SK-N-SH (cell line): ENCODE results near the gene DDX24. TPM values are rescaled to one million over a fixed set of nuclear protein-coding genes. Genes with fewer than 3 reads are reported as not detected.

Source experiments
- CTCF ChIA-PET: fragments of 300-600, 350-600 bp; formaldehyde crosslinking; extraction: SDS; loops from one replicate; lab custom pipeline; 2021; lab: Yijun Ruan, JAX
- POLR2A ChIA-PET: fragments of 350-600 bp; sonication (Branson Sonifier 250); formaldehyde crosslinking; extraction: SDS; loops from one replicate; lab custom pipeline; 2020; ENCODE audit warnings: antibody characterized with exemption, inconsistent platforms; lab: Yijun Ruan, JAX
- DNase-seq: peaks from one replicate; pipeline ENCODE4 v3.0.0; 2012
- H2AFZ ChIP-seq: fragments of 200-600 bp; sonication (generic); 2 replicates; pipeline ENCODE4 v1.8.1; 2016; ENCODE audit warnings: antibody characterized with exemption, mild to moderate bottlenecking, low read depth
- H3F3A ChIP-seq: fragments of 200-600 bp; sonication (generic); replicated peaks from 2 replicates; pipeline ENCODE3; 2016; ENCODE audit warnings: antibody characterized with exemption, mild to moderate bottlenecking; ENCODE audit not compliant: insufficient read depth
- H3K27ac ChIP-seq, 2 experiments: fragments of 200-500 bp in 1 of 2; fragments of 200-600 bp in 1 of 2; sonication (Bioruptor generic) in 1 of 2; sonication (generic), shearing (Covaris generic) in 1 of 2; 2 replicates each; pipeline versions ENCODE4 v1.5.1 to v1.6.1; 2014 to 2016; ENCODE audit warnings: low read depth in 2 of 2, inconsistent platforms in 1 of 2, low read length in 1 of 2, mild to moderate bottlenecking in 1 of 2, mixed read lengths in 1 of 2
- H3K27me3 ChIP-seq: fragments of 200-600 bp; sonication (generic), shearing (Covaris generic); 2 replicates; pipeline ENCODE4 v1.6.1; 2016; ENCODE audit warnings: mixed run types; ENCODE audit not compliant: insufficient read depth
- H3K36me3 ChIP-seq, 2 experiments: fragments of 200-500 bp in 1 of 2; fragments of 200-600 bp in 1 of 2; sonication (Bioruptor generic) in 1 of 2; sonication (generic) in 1 of 2; replicated peaks in 1 of 2; 2 replicates each; pipeline versions ENCODE3 to v1.5.1; 2014 to 2016; ENCODE audit warnings: low read length in 1 of 2, mild to moderate bottlenecking in 1 of 2; ENCODE audit not compliant: insufficient read depth in 2 of 2, control insufficient read depth in 1 of 2
- H3K4me1 ChIP-seq, 2 experiments: fragments of 200-500 bp in 1 of 2; fragments of 200-600 bp in 1 of 2; sonication (Bioruptor generic) in 1 of 2; sonication (generic), shearing (Covaris generic) in 1 of 2; 2 replicates each; pipeline versions ENCODE4 v1.5.1 to v1.6.1; 2014 to 2016; ENCODE audit warnings: low read depth in 1 of 2, low read length in 1 of 2, mixed run types in 1 of 2; ENCODE audit not compliant: insufficient read depth in 2 of 2, control insufficient read depth in 1 of 2
- H3K4me2 ChIP-seq: fragments of 200-600 bp; sonication (generic), shearing (Covaris generic); 2 replicates; pipeline ENCODE4 v1.6.1; 2017; ENCODE audit warnings: mixed run types
- H3K4me3 ChIP-seq, 2 experiments: fragments of 200-500 bp in 1 of 2; fragments of 200-600 bp in 1 of 2; sonication (Bioruptor generic) in 1 of 2; sonication (generic), shearing (Covaris generic) in 1 of 2; 2 replicates each; pipeline versions ENCODE4 v1.5.1 to v1.8.1; 2014 to 2016; ENCODE audit warnings: low read depth in 2 of 2, inconsistent platforms in 1 of 2, low read length in 1 of 2, mild to moderate bottlenecking in 1 of 2, mixed read lengths in 1 of 2, moderate library complexity in 1 of 2
- H3K79me2 ChIP-seq: fragments of 200-600 bp; sonication (generic); 2 replicates; pipeline ENCODE4 v1.8.1; 2017; ENCODE audit warnings: mild to moderate bottlenecking; ENCODE audit not compliant: insufficient read depth
- H3K9ac ChIP-seq: fragments of 200-600 bp; sonication (generic); 2 replicates; pipeline ENCODE4 v1.6.1; 2017; ENCODE audit warnings: mixed run types
- H3K9me2 ChIP-seq: fragments of 200-600 bp; sonication (generic); 2 replicates; pipeline ENCODE4 v1.6.1; 2017; ENCODE audit warnings: mixed run types
- H3K9me3 ChIP-seq: fragments of 200-600 bp; sonication (generic); 2 replicates; pipeline ENCODE4 v1.6.1; 2017; ENCODE audit warnings: mixed run types, mild to moderate bottlenecking, moderate library complexity
- H4K20me1 ChIP-seq: fragments of 200-600 bp; sonication (generic); 2 replicates; pipeline ENCODE4 v1.6.1; 2017; ENCODE audit warnings: mild to moderate bottlenecking, mixed run types; ENCODE audit not compliant: insufficient read depth
- CHD2 ChIP-seq: fragments of 150-350 bp; IDR thresholded peaks from 2 replicates; pipeline ENCODE4 v1.6.1; 2018; ENCODE audit warnings: low read length; ENCODE audit not compliant: partially characterized antibody
- ELF1 ChIP-seq: IDR thresholded peaks from 2 replicates; pipeline ENCODE4 v1.4.0; 2012
- EP300 ChIP-seq, 2 experiments: IDR thresholded peaks; 2 replicates each; pipeline versions ENCODE4 v1.4.0 to v1.6.1; 2012; ENCODE audit warnings: borderline replicate concordance in 1 of 2, low read depth in 1 of 2, low read length in 1 of 2
- EZH2phosphoT487 ChIP-seq: fragments of 200-600 bp; sonication (generic); IDR thresholded peaks from 2 replicates; pipeline ENCODE4 v1.6.1; 2017; ENCODE audit warnings: low read depth, mixed run types, mild to moderate bottlenecking, antibody characterized with exemption, moderate library complexity, borderline replicate concordance
- FOXM1 ChIP-seq: IDR thresholded peaks from 2 replicates; pipeline ENCODE4 v1.4.0; 2012; ENCODE audit warnings: low read depth, mild to moderate bottlenecking
- MAX ChIP-seq: IDR thresholded peaks from 2 replicates; pipeline ENCODE4 v1.4.0; 2012; ENCODE audit warnings: low read depth
- MEF2A ChIP-seq: IDR thresholded peaks from 2 replicates; pipeline ENCODE4 v1.4.0; 2012; ENCODE audit warnings: low read depth, borderline replicate concordance
- MXI1 ChIP-seq: IDR thresholded peaks from 2 replicates; pipeline ENCODE4 v1.6.1; 2012; ENCODE audit warnings: mild to moderate bottlenecking, low read depth, low read length, improper control_type of control experiment
- NFIC ChIP-seq: IDR thresholded peaks from 2 replicates; pipeline ENCODE4 v1.4.0; 2012; ENCODE audit warnings: borderline replicate concordance
- PBX3 ChIP-seq: IDR thresholded peaks from 2 replicates; pipeline ENCODE4; 2012
- RAD21 ChIP-seq: IDR thresholded peaks from 2 replicates; pipeline ENCODE4 v1.6.1; 2012; ENCODE audit warnings: mild to moderate bottlenecking, low read length
- REST ChIP-seq: IDR thresholded peaks from 2 replicates; pipeline ENCODE4 v1.6.1; 2012; ENCODE audit warnings: mild to moderate bottlenecking, low read depth, low read length, moderate library complexity
- RFX5 ChIP-seq: IDR thresholded peaks from 2 replicates; pipeline ENCODE4 v1.6.1; 2012; ENCODE audit warnings: mild to moderate bottlenecking, improper control_type of control experiment, low read length
- RXRA ChIP-seq: IDR thresholded peaks from 2 replicates; pipeline ENCODE4 v1.4.0; 2012; ENCODE audit warnings: low read depth, mild to moderate bottlenecking, borderline replicate concordance
- SIN3A ChIP-seq: IDR thresholded peaks from 2 replicates; pipeline ENCODE4 v1.6.1; 2012; ENCODE audit warnings: low read depth, mild to moderate bottlenecking, low read length, moderate library complexity, borderline replicate concordance
- USF1 ChIP-seq: IDR thresholded peaks from 2 replicates; pipeline ENCODE4 v1.4.0; 2012; ENCODE audit warnings: low read depth, borderline replicate concordance
- USF2 ChIP-seq: fragments of 150-350 bp; IDR thresholded peaks from 2 replicates; pipeline ENCODE4 v1.6.1; 2017; ENCODE audit warnings: antibody characterized with exemption, low read length, low read depth, borderline replicate concordance
- ZBTB33 ChIP-seq: IDR thresholded peaks from 2 replicates; pipeline ENCODE4 v1.4.0; 2012; ENCODE audit warnings: low read depth, borderline replicate concordance
- WGBS: methylation state at CpG from one replicate; pipeline ENCODE4 v1.1.6; 2017; ENCODE audit warnings: low lambda C conversion rate; 5-methylcytosine and 5-hydroxymethylcytosine counted together
- polyA plus RNA-seq, 3 experiments: library from polyadenylated mRNA; depleted of rRNA; stranded (reverse); fragments of >200 nt; gene quantifications; 2 replicates each; pipeline ENCODE4 v1.2.3, GENCODE V29; 2012

Gene DDX24
- polyA plus RNA-seq, 1 of the 3 experiments (the other 2 are of a cell fraction), result 108 TPM

GRCh38 chr14:94043111-94043755, 37.8 kb downstream of the DDX24 start:
- ChIA-PET POLR2A (no interaction called here), CTCF (interaction anchor here (0.8 to 2.5 kb wide), 5 partner anchors 8 to 138 kb away, joined by 3 to 8 read pairs (median 6); no protein-coding TSS in a partner anchor)
- TF ChIP-seq RAD21 (no peak), PBX3 (no peak), REST (no peak), SIN3A (no peak), ELF1 (no peak), CHD2 (no peak), MAX (no peak), RXRA (no peak), EP300 (IDR thresholded peaks at IDR 0.05; ENCODE audit: borderline replicate concordance in 1 of 2, low read depth in 1 of 2, low read length in 1 of 2) (no peak), ZBTB33 (no peak), NFIC (no peak), USF1 (no peak), RFX5 (no peak), FOXM1 (no peak), EZH2phosphoT487 (no peak), MEF2A (no peak), USF2 (no peak), MXI1 (no peak)
- Histone ChIP-seq H3K36me3 (peaks cover 3 to 49% of the 10 kb centered on the region in 2 experiments), H3K79me2 (no peaks in the 10 kb centered on the region), H3K9ac (no peak overlapping the region), H3K9me2 (no peaks in the 10 kb centered on the region), H3K27me3 (no peaks in the 10 kb centered on the region), H3K4me2 (no peak overlapping the region), H4K20me1 (no peaks in the 10 kb centered on the region), H3F3A (no peaks in the 10 kb centered on the region), H3K9me3 (no peaks in the 10 kb centered on the region), H3K4me1 (no peaks in the 10 kb centered on the region; a peak in 1 of 4 replicates), H2AFZ (no peak overlapping the region), H3K27ac (no peak overlapping the region), H3K4me3 (no peak overlapping the region)
- WGBS, result 97% methylated on average over 10 of the region's 13 CpGs
- no peak for DNase-seq
